NCI-H446 (cell line): ENCODE results near the gene PLXNA2.

Experiments
- DNase-seq, 2 experiments: peaks; one replicate each; lab custom pipeline; 2025; lab: John Stamatoyannopoulos, UW

Gene PLXNA2

GRCh38 chr1:208224192-208224713 lies 19.9 kb downstream of the PLXNA2 start:
- DNase-seq: no peak

GRCh38 chr1:208223136-208223535 lies 21.0 kb downstream of the PLXNA2 start:
- no peak for DNase-seq

- no peak for DNase-seq
These were observed 21.6 kb downstream of the PLXNA2 start for GRCh38 chr1:208222376-208223126.

- DNase-seq: no peak
These were observed 22.9 kb downstream of the PLXNA2 start for GRCh38 chr1:208221291-208221622.

GRCh38 chr1:208219659-208220282 lies 24.4 kb downstream of the PLXNA2 start:
- no peak for DNase-seq

- no peak for DNase-seq
These were observed 25.0 kb downstream of the PLXNA2 start for GRCh38 chr1:208219098-208219658.

- no peak for DNase-seq
These were observed 25.7 kb downstream of the PLXNA2 start for GRCh38 chr1:208218237-208219097.

GRCh38 chr1:208217781-208218180 lies 26.4 kb downstream of the PLXNA2 start:
- DNase-seq: no peak

- no peak for DNase-seq
These were observed 27.4 kb downstream of the PLXNA2 start for GRCh38 chr1:208216806-208217205.

GRCh38 chr1:208216062-208216461 lies 28.1 kb downstream of the PLXNA2 start:
- DNase-seq: no peak

- DNase-seq: no peak
These were observed 28.8 kb downstream of the PLXNA2 start for GRCh38 chr1:208215393-208215792.

GRCh38 chr1:208213786-208214185 lies 30.4 kb downstream of the PLXNA2 start:
- DNase-seq: no peak

- DNase-seq: no peak
These were observed 31.3 kb downstream of the PLXNA2 start for GRCh38 chr1:208212893-208213292.

GRCh38 chr1:208211921-208212843 lies 32.0 kb downstream of the PLXNA2 start:
- DNase-seq: no peak

- DNase-seq: no peak
These were observed 34.1 kb downstream of the PLXNA2 start for GRCh38 chr1:208209896-208210589.

- DNase-seq: peak in 1 of 2 experiments; percentile 24
These were observed 34.9 kb downstream of the PLXNA2 start for GRCh38 chr1:208209286-208209685.

GRCh38 chr1:208208132-208208487 lies 36.1 kb downstream of the PLXNA2 start:
- no peak for DNase-seq

- DNase-seq: no peak
These were observed 36.6 kb downstream of the PLXNA2 start for GRCh38 chr1:208207388-208208131.

GRCh38 chr1:208206092-208206698 lies 38.0 kb downstream of the PLXNA2 start:
- no peak for DNase-seq
